Measurements from ENCODE around the gene INPP4B.

GRCh38 chr4:142100941-142101340, 745.2 kb downstream of the INPP4B start:
- TF ChIP-seq CTCF (IDR thresholded peaks at IDR 0.05) (no peak), ZFX (IDR thresholded peaks at IDR 0.05; ENCODE audit: borderline replicate concordance) (no peak)

Measured in 22Rv1 (cell line).